Astrocyte of the spinal cord (primary cell): ENCODE measurements around the gene AMOTL1.
"Not testable (repeated sequence)": the region's sequence is repeated elsewhere in the genome, so short reads cannot be mapped to it uniquely, and the experiment has no call there.

Experiments
- DNase-seq: peaks from one replicate; pipeline ENCODE4 v3.0.0; 2011; ENCODE audit warnings: low read depth, low spot score
- H3K4me3 ChIP-seq: 2 replicates; pipeline ENCODE4 v1.5.1; 2011; ENCODE audit warnings: low read depth, mild to moderate bottlenecking, low read length, moderate library complexity
- in situ Hi-C: cut with HindIII; loops from 2 replicates; pipeline ENCODE4 v1.10.0; 2017; ENCODE audit warnings: low sequenced_read_pairs
- TF ChIP-seq, protein P1 (sequence below): IDR thresholded peaks from 2 replicates; pipeline ENCODE4 v1.5.1; 2012; ENCODE audit warnings: low read depth, mild to moderate bottlenecking, low read length, inconsistent platforms

The AMOTL1 gene

DNA sequence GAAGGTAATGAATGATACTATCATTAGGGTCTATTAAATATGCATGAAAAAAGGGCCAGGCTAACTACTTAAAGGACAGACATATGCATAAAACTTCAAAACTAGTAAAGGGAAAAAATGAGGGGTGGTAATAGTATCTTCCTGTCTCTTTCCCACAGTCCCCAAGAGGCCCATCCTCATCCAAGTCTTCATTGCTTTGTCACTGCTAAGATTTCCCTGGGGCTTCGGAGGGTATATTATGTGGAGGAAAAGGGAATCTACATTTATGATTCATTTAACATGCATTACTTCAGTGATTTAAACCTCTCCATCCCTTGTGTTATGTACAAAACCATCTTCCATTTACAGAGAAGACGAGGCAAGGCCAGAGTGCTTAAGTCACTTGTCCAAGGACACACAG lies 139.1 kb downstream of the AMOTL1 start:
- DNase-seq = no peak

DNA sequence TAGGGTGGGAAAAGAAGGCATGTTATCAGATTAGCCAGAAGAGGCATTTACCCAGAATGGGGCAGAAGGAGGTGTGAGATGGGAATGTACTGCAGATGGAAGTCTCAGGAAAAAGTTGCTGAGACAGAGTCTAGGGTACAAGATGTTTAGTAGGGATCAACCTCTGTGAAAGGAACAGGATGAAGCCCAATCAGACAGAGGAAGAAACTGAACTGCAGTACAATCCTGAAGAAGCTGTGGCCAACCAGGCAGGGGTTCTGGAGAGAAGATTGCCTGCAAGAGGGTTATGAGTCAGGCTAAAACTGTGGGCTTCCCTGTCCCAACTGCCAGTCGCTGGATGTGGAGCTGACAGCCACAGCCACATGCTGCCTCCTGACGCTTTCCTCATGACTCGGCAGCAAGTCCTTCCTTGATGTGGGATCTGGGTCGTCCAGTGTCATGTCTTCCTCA lies 141.2 kb downstream of the AMOTL1 start:
- DNase-seq = peak; percentile 38
- TF ChIP-seq, protein P1, sequence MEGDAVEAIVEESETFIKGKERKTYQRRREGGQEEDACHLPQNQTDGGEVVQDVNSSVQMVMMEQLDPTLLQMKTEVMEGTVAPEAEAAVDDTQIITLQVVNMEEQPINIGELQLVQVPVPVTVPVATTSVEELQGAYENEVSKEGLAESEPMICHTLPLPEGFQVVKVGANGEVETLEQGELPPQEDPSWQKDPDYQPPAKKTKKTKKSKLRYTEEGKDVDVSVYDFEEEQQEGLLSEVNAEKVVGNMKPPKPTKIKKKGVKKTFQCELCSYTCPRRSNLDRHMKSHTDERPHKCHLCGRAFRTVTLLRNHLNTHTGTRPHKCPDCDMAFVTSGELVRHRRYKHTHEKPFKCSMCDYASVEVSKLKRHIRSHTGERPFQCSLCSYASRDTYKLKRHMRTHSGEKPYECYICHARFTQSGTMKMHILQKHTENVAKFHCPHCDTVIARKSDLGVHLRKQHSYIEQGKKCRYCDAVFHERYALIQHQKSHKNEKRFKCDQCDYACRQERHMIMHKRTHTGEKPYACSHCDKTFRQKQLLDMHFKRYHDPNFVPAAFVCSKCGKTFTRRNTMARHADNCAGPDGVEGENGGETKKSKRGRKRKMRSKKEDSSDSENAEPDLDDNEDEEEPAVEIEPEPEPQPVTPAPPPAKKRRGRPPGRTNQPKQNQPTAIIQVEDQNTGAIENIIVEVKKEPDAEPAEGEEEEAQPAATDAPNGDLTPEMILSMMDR = no peak
- no peak overlapping the region for H3K4me3 ChIP-seq
- in situ Hi-C loops = no loop called here

More for the DNA sequence above, 139.1 kb downstream of the AMOTL1 start:
- no peak overlapping the region for H3K4me3 ChIP-seq
- in situ Hi-C loops = no loop called here
- TF ChIP-seq, protein P1 = no peak

DNA sequence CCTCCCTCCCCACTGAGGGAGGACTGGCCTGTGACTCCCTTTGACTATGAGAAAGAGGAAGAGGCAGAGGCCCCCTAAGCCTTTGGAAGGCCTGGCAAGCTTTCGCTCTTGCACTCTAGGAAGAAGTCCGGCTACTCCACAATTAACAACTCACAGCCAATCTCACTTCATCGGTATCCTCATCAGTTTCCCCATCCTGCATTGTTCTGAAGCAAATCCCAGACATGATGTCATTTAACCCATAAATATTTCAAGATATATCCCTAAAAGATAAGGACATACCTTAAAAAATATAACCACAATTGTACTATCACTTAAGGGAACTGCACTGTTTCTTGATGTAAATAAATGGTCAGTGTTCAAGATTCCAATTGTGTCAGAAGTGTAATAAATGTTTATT lies 142.1 kb downstream of the AMOTL1 start:
- H3K4me3 ChIP-seq = no peak overlapping the region
- no peak for DNase-seq
- in situ Hi-C loops = no loop called here
- TF ChIP-seq, protein P1 = no peak

DNA sequence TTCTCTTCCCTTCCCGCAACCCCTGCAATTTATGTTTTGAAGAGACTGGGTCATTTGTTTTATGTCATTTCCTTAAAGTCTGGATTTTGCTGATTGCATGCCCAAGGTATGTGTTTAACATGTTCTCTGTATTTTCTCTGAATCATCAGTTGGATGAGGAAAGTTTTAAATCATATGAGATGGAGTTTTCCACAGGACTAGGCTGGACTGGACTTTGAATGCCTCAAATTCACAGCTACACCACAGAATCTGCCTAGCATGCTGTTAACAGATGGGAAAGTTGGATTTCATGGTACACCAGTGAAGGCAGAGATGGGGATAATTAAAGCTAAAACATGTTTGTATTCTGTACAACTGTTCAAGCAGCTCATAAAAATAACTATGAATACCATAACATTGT lies 142.6 kb downstream of the AMOTL1 start:
- peak; percentile 48 for DNase-seq
- in situ Hi-C loops = no loop called here
- H3K4me3 ChIP-seq = no peak overlapping the region
- TF ChIP-seq, protein P1 = no peak

DNA sequence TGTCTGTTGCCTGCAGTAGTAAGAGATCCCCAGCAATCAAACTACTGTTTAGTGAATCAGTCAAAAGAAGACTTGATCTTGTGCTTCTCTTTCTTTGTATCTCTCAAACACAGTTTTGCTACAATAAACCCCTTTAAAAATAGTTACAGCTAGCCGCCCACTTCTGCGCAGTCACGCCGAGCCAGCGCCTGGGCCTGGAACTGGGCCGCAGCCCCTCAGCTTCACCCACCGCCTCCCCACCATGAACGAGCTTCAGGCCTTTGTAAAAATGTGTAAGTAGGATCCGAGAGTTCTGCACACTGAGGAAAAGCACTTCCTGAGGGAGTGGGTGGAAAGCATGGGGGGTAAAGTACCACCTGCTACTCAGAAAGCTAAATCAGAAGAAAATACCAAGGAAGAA lies 144.7 kb downstream of the AMOTL1 start:
- DNase-seq = no peak
- no peak overlapping the region for H3K4me3 ChIP-seq
- in situ Hi-C loops = no loop called here
- TF ChIP-seq, protein P1 = no peak

DNA sequence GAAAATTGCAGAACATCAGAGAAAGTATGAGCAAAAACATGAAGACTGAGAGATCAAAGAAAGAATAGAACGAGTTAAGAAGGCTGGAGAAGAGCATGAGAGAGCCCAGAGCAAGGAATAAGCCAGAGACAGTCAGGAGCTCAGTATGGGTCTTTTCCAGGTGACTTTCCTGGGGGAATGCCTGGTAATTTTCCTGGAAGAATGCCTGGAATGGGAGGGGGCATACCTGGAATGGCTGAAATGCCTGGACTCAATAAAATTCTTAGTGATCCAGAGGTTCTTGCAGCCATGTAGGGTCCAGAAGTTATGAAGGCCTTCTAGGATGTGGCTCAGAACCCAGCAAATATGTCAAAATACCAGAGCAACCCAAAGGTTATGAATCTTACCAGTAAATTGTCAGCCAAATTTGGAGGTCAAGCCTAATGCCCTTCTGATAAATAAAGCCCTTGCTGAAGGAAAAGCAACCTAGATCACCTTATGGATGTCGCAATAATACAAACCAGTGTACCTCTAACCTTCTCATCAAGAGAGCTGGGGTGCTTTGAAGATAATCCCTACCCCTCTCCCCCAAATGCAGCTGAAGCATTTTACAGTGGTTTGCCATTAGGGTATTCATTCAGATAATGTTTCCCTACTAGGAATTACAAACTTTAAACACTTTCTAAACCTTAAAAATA lies 145.7 kb downstream of the AMOTL1 start:
- H3K4me3 ChIP-seq, in situ Hi-C loops, DNase-seq: not testable (repeated sequence)

DNA sequence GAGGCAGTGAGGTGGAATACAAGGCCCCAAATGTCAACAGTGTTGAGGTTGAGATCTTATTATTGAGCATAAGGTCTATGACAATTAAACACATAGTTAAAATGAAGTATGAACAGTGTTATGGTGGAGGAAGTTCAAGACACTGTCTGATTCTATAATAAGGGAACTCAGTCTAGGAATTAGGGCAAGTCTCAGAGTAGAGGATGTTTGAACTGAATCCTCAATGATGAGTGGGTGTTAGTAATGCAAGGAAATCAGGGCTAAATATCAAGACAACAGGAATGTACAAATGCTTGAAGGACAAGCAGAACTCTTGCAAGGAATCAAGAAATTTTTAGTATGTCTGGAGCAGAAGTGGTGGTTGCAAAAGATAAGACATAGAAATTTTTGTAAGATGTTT lies 152.2 kb downstream of the AMOTL1 start:
- no peak overlapping the region for H3K4me3 ChIP-seq
- no peak for DNase-seq
- TF ChIP-seq, protein P1 = no peak
- in situ Hi-C loops = no loop called here
